22Rv1 (cell line): Measurements from ENCODE around the gene OPRL1.

Source experiments
- ZFX ChIP-seq: fragments of 450-650 bp; IDR thresholded peaks from 2 replicates; pipeline ENCODE4 v1.6.1; 2017; ENCODE audit warnings: antibody characterized with exemption, borderline replicate concordance
- TF ChIP-seq, protein P1 (sequence below): fragments of 450-650 bp; IDR thresholded peaks from 2 replicates; pipeline ENCODE4 v1.5.1; 2017; ENCODE audit warnings: mild to moderate bottlenecking

DNA sequence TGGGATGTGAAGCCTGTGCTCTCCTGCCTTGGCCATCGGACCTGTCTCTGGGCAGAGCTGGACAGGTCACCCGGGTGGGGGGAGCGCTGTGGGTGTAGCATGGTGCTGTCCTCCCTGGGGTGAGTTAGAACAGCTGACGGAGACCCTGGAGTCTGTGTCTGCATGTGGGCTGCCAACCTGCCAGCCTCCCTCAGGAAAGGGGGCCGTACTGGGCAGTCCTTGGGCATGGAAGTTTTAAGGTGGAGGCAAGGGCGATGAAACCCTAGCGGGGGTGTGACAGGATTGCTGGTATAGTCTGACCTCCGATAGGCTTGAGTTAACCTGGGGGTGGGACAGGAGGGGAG, 32.9 kb upstream of the OPRL1 start:
- TF ChIP-seq, protein P1, sequence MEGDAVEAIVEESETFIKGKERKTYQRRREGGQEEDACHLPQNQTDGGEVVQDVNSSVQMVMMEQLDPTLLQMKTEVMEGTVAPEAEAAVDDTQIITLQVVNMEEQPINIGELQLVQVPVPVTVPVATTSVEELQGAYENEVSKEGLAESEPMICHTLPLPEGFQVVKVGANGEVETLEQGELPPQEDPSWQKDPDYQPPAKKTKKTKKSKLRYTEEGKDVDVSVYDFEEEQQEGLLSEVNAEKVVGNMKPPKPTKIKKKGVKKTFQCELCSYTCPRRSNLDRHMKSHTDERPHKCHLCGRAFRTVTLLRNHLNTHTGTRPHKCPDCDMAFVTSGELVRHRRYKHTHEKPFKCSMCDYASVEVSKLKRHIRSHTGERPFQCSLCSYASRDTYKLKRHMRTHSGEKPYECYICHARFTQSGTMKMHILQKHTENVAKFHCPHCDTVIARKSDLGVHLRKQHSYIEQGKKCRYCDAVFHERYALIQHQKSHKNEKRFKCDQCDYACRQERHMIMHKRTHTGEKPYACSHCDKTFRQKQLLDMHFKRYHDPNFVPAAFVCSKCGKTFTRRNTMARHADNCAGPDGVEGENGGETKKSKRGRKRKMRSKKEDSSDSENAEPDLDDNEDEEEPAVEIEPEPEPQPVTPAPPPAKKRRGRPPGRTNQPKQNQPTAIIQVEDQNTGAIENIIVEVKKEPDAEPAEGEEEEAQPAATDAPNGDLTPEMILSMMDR = no peak
- no peak for TF ChIP-seq ZFX
